K562 (cell line): ENCODE measurements around the gene ATF5. TPM values are rescaled to one million over a fixed set of nuclear protein-coding genes. Genes with fewer than 3 reads are reported as not detected.

Source experiments
- FIP1L1 ChIP-seq: fragments of 200-400 bp; formaldehyde crosslinking; IDR thresholded peaks from 2 replicates; pipeline ENCODE4 v1.6.1; 2018; ENCODE audit warnings: mild to moderate bottlenecking, low read depth, low read length; ENCODE audit not compliant: poor library complexity, severe bottlenecking
- HMG20B ChIP-seq: fragments of 250-450 bp; sonication (Bioruptor Pico); IDR thresholded peaks from 2 replicates; pipeline ENCODE4 v1.5.0; 2021; ENCODE audit warnings: mild to moderate bottlenecking
- HNRNPL ChIP-seq: fragments of 200-400 bp; formaldehyde crosslinking; IDR thresholded peaks from 2 replicates; pipeline ENCODE4 v1.6.1; 2017; ENCODE audit warnings: low read depth, mild to moderate bottlenecking, low read length
- KLF6 ChIP-seq: fragments of 250-450 bp; sonication (Bioruptor Pico); IDR thresholded peaks from 2 replicates; pipeline ENCODE4 v1.4.0; 2020; ENCODE audit warnings: mild to moderate bottlenecking, moderate library complexity, borderline replicate concordance
- MAFF ChIP-seq: IDR thresholded peaks from 2 replicates; pipeline ENCODE4 v1.6.1; 2012; ENCODE audit warnings: low read length, improper control_type of control experiment
- MTF1 ChIP-seq: fragments of 250-450 bp; sonication (Bioruptor Pico); IDR thresholded peaks from 2 replicates; pipeline ENCODE4 v1.9.0; 2021; ENCODE audit warnings: moderate library complexity, mild to moderate bottlenecking, inconsistent platforms, borderline replicate concordance
- NRF1 ChIP-seq, 2 experiments: fragments of 450-650 bp; IDR thresholded peaks in 1 of 2; conservative IDR thresholded peaks in 1 of 2; 2 replicates each; pipeline ENCODE4 v1.6.1; 2014; ENCODE audit warnings: mild to moderate bottlenecking in 2 of 2
- RAD51 ChIP-seq: fragments of 450-650 bp; IDR thresholded peaks from 2 replicates; pipeline ENCODE4 v1.7.1; 2016; ENCODE audit warnings: low read depth, mild to moderate bottlenecking, borderline replicate concordance
- SMARCA5 ChIP-seq: fragments of 450-650 bp; IDR thresholded peaks from 2 replicates; pipeline ENCODE4 v1.6.1; 2016
- TEAD2 ChIP-seq: fragments of 450-650 bp; IDR thresholded peaks from 2 replicates; pipeline ENCODE4 v1.6.1; 2016; ENCODE audit warnings: missing genetic modification characterization, control low read depth, missing compliant biosample characterization
- TEAD4 ChIP-seq, 2 experiments: sonication (generic) in 1 of 2; formaldehyde crosslinking in 1 of 2; IDR thresholded peaks; 2 replicates each; pipeline versions ENCODE4 v1.6.1 to v1.8.0; 2012 to 2022; ENCODE audit warnings: borderline replicate concordance in 1 of 2, inconsistent platforms in 1 of 2, low read length in 1 of 2, mild to moderate bottlenecking in 1 of 2, missing genetic modification reagents in 1 of 2
- THAP12 ChIP-seq: fragments of 250-450 bp; sonication (Bioruptor Pico); IDR thresholded peaks from 2 replicates; pipeline ENCODE4 v1.9.0; 2021; ENCODE audit warnings: mild to moderate bottlenecking, inconsistent platforms
- ZBTB9 ChIP-seq: fragments of 450-650 bp; formaldehyde crosslinking; IDR thresholded peaks from 2 replicates; pipeline ENCODE4 v1.4.0; 2020; ENCODE audit warnings: mild to moderate bottlenecking, moderate library complexity
- ZNF445 ChIP-seq: fragments of 250-450 bp; sonication (Bioruptor Pico); IDR thresholded peaks from 2 replicates; pipeline ENCODE4 v1.4.0; 2020; ENCODE audit warnings: low read depth, mild to moderate bottlenecking, moderate library complexity
- ZNF584 ChIP-seq: fragments of 200-800 bp; sonication (Bioruptor generic); IDR thresholded peaks from 2 replicates; pipeline ENCODE4 v1.6.1; 2016; ENCODE audit warnings: low read depth, mild to moderate bottlenecking, missing genetic modification characterization, missing compliant biosample characterization
- polyA plus RNA-seq, 8 experiments: library from polyadenylated mRNA; depleted of rRNA in 4 of 8; stranded (reverse) in 5 of 8; unstranded in 3 of 8; fragments of >200 nt; fragmentation: Nextera tagmentation in 2 of 8; fragmentation: Illumina TruSeq in 1 of 8; extraction: Ambion mirVana in 2 of 8; extraction: Trizol in 1 of 8; gene quantifications; 2 replicates each; pipeline versions ENCODE4 v1.2.1 to v1.2.3, GENCODE V29; 2011 to 2014; ENCODE audit warnings: inconsistent platforms in 1 of 8, missing spikeins in 1 of 8
- total RNA-seq, 7 experiments: library from RNA; depleted of rRNA in 6 of 7; stranded (reverse); fragments of >200 nt in 6 of 7; fragmentation: Illumina TruSeq in 2 of 7; extraction: Trizol in 2 of 7; gene quantifications; 2 replicates each; pipeline versions ENCODE4 v1.2.1 to v1.2.3, GENCODE V29; 2011 to 2021; ENCODE audit warnings: low replicate concordance in 1 of 7
- TF ChIP-seq, protein P1 (sequence below): sonication (generic); formaldehyde crosslinking; IDR thresholded peaks from 2 replicates; pipeline ENCODE4 v1.4.0; 2020; ENCODE audit warnings: mild to moderate bottlenecking, missing genetic modification reagents
- TF ChIP-seq, protein P2 (sequence below): fragments of 450-650 bp; IDR thresholded peaks from 2 replicates; pipeline ENCODE4 v1.7.1; 2018; ENCODE audit warnings: mild to moderate bottlenecking, low read depth; ENCODE audit not compliant: partially characterized antibody

ATF5 gene
- total and polyA plus RNA-seq, 9 of the 15 experiments (the other 6 are each of a cell fraction or from before 2014, with no cell fraction given): 3.0 to 57.6 (median 11.1) TPM

GRCh38 chr19:49889687-49890348, 39.2 kb upstream of the ATF5 start (continued):
- no peak for TF ChIP-seq THAP12 (CRISPR knock-in tag)
- peak; percentile 97 for TF ChIP-seq FIP1L1
- TF ChIP-seq HNRNPL: no peak; the same call in 1 of the 2 replicates
- no peak for TF ChIP-seq HMG20B (CRISPR knock-in tag)
- TF ChIP-seq ZBTB9 (CRISPR knock-in tag): peak; percentile 46; the same call in 1 of the 2 replicates
- peak; percentile 77 for TF ChIP-seq TEAD4 (IDR thresholded peaks at IDR 0.05; ENCODE audit: low read length)
- peak; percentile 97 for TF ChIP-seq TEAD4 (CRISPR knock-in tag; IDR thresholded peaks at IDR 0.05; ENCODE audit: borderline replicate concordance)
- TF ChIP-seq, protein P1, sequence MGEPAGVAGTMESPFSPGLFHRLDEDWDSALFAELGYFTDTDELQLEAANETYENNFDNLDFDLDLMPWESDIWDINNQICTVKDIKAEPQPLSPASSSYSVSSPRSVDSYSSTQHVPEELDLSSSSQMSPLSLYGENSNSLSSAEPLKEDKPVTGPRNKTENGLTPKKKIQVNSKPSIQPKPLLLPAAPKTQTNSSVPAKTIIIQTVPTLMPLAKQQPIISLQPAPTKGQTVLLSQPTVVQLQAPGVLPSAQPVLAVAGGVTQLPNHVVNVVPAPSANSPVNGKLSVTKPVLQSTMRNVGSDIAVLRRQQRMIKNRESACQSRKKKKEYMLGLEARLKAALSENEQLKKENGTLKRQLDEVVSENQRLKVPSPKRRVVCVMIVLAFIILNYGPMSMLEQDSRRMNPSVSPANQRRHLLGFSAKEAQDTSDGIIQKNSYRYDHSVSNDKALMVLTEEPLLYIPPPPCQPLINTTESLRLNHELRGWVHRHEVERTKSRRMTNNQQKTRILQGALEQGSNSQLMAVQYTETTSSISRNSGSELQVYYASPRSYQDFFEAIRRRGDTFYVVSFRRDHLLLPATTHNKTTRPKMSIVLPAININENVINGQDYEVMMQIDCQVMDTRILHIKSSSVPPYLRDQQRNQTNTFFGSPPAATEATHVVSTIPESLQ (CRISPR knock-in tag): peak; percentile 100
- peak; percentile 53; the same call in 1 of the 2 replicates for TF ChIP-seq RAD51
- TF ChIP-seq NRF1 (conservative IDR thresholded peaks at IDR 0.05 in 1 of 2, IDR thresholded peaks at IDR 0.05 in 1 of 2): peak; percentile 68 to 74
- TF ChIP-seq, protein P2, sequence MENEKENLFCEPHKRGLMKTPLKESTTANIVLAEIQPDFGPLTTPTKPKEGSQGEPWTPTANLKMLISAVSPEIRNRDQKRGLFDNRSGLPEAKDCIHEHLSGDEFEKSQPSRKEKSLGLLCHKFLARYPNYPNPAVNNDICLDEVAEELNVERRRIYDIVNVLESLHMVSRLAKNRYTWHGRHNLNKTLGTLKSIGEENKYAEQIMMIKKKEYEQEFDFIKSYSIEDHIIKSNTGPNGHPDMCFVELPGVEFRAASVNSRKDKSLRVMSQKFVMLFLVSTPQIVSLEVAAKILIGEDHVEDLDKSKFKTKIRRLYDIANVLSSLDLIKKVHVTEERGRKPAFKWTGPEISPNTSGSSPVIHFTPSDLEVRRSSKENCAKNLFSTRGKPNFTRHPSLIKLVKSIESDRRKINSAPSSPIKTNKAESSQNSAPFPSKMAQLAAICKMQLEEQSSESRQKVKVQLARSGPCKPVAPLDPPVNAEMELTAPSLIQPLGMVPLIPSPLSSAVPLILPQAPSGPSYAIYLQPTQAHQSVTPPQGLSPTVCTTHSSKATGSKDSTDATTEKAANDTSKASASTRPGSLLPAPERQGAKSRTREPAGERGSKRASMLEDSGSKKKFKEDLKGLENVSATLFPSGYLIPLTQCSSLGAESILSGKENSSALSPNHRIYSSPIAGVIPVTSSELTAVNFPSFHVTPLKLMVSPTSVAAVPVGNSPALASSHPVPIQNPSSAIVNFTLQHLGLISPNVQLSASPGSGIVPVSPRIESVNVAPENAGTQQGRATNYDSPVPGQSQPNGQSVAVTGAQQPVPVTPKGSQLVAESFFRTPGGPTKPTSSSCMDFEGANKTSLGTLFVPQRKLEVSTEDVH: peak; percentile 54
- peak; percentile 54; the same call in 1 of the 2 replicates for TF ChIP-seq SMARCA5
- peak; percentile 44; the same call in 1 of the 2 replicates for TF ChIP-seq KLF6 (CRISPR knock-in tag)
- no peak for TF ChIP-seq MTF1 (CRISPR knock-in tag)
- TF ChIP-seq ZNF584: 0 out of 2 replicates have a peak, but pooled peaks have one; percentile 71
- TF ChIP-seq TEAD2 (tag): no peak
- TF ChIP-seq ZNF445 (CRISPR knock-in tag): no peak
- no peak for TF ChIP-seq MAFF
